Measurements from ENCODE around the gene CCDC160.

The CCDC160 gene

DNA sequence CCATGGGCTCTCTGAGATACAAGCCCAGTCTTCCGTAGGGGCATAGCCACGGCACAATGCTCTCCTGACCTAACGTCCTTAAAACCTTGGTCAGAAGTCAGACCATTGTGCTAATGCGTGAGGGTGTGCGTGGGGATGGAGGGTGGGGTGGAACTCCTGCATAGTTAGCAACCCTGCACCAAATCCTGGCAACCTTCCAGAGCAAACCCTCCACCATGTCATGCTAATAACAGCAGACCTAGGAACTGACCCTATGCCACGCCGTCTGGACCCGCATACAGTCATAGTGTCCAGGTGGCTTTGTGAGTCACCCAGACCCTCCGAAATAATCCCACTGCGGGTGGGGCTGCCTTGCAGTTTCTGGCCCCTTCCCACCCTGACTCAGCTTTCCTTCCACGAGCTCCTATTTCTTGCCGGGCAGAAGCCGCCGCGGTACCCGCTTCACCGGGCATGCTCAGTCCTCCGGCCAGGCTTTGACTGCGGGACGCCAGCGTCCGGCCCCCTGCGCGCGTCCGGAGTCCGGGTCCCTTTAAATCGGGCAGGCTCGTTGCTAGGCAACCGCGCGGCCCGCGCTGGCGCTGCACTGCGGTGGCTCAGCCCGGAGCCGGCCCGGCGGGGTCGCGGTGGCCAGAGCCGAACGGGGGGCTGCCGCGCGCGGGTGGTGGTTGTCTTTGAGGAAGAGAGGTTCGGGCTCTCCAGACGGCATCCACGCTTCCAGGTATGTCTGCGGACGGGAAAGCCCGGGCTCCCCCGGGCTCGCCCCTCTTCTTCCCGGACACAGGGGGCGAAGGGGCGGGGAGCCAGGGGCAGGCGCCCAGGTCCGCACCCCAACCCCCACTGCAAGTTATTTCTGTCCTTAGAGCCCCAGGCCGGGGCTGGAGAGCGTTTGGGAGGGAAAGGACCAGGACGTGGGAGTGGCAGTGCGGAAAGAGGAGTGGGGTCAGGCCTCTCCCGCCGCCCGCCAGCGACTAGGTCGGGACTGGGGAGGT is at the start of gene CCDC160:
Gene CCDC160, plus strand, starts transcription at position 557 of the 989 bp plus-strand sequence. CDS start 7,619 bp downstream, outside the sequence.
- TF ChIP-seq, protein P1, sequence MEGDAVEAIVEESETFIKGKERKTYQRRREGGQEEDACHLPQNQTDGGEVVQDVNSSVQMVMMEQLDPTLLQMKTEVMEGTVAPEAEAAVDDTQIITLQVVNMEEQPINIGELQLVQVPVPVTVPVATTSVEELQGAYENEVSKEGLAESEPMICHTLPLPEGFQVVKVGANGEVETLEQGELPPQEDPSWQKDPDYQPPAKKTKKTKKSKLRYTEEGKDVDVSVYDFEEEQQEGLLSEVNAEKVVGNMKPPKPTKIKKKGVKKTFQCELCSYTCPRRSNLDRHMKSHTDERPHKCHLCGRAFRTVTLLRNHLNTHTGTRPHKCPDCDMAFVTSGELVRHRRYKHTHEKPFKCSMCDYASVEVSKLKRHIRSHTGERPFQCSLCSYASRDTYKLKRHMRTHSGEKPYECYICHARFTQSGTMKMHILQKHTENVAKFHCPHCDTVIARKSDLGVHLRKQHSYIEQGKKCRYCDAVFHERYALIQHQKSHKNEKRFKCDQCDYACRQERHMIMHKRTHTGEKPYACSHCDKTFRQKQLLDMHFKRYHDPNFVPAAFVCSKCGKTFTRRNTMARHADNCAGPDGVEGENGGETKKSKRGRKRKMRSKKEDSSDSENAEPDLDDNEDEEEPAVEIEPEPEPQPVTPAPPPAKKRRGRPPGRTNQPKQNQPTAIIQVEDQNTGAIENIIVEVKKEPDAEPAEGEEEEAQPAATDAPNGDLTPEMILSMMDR (IDR thresholded peaks at IDR 0.05), result peak; percentile 9
- Histone ChIP-seq H3K27ac (no peak within 1 kb of the TSS), H3K79me2 (no peaks in the 10 kb centered on the region), H3K9ac (no peak within 1 kb of the TSS), H3K4me1 (no peaks in the 10 kb centered on the region), H3K36me3 (ENCODE audit: control insufficient read depth, insufficient read depth, low read length) (no peaks in the 10 kb centered on the region), H2AFZ (peak within 1 kb of the TSS; percentile 80), H3K9me3 (ENCODE audit: control insufficient read depth, low read length) (no peaks in the 10 kb centered on the region), H3K4me3 (ENCODE audit: low read depth, low read length) (peak within 1 kb of the TSS; percentile 66), H3K4me2 (ENCODE audit: low read length) (peak within 1 kb of the TSS; percentile 67), H3K27me3 (ENCODE audit: control insufficient read depth, insufficient read depth, low read length) (no peaks in the 10 kb centered on the region)

GRCh38 chrX:134191281-134191680 is 45.7 kb upstream of the CCDC160 start:
- H3K9ac ChIP-seq, result no peak overlapping the region
- H2AFZ ChIP-seq, result no peak overlapping the region
- H3K4me3 ChIP-seq (ENCODE audit: low read depth, low read length), result no peak overlapping the region
- no peaks in the 10 kb centered on the region for H3K9me3 ChIP-seq (ENCODE audit: control insufficient read depth, low read length)
- TF ChIP-seq, protein P1 (IDR thresholded peaks at IDR 0.05), result no peak
- H3K4me1 ChIP-seq, result no peaks in the 10 kb centered on the region
- H3K27ac ChIP-seq, result no peak overlapping the region
- no peaks in the 10 kb centered on the region for H3K79me2 ChIP-seq
- H3K27me3 ChIP-seq (ENCODE audit: control insufficient read depth, insufficient read depth, low read length), result no peaks in the 10 kb centered on the region
- no peaks in the 10 kb centered on the region for H3K36me3 ChIP-seq (ENCODE audit: control insufficient read depth, insufficient read depth, low read length)
- H3K4me2 ChIP-seq (ENCODE audit: low read length), result no peak overlapping the region

DNA sequence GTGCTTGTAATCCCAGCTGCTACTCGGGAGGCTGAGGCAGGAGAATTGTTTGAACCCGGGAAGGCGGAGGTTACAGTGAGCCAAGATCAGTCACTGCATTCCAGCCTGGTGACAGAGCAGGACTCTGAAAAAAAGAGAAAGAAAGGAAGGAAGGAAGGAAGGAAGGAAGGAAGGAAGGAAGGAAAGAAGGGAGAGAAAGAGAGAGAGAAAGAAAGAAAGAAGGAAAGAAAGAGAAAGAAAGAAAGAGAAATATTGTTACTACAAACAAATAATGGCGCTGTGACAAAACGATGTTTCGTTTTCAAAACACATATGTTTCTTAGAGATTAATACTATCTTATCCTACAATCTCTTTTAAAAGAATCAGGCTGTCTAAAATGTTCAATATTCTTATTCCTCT is 42.1 kb upstream of the CCDC160 start:
- no peak overlapping the region for H3K4me2 ChIP-seq (ENCODE audit: low read length)
- H3K4me3 ChIP-seq (ENCODE audit: low read depth, low read length), result no peak overlapping the region
- H3K36me3 ChIP-seq (ENCODE audit: control insufficient read depth, insufficient read depth, low read length), result no peaks in the 10 kb centered on the region
- H3K9ac ChIP-seq, result no peak overlapping the region
- no peaks in the 10 kb centered on the region for H3K27me3 ChIP-seq (ENCODE audit: control insufficient read depth, insufficient read depth, low read length)
- no peak overlapping the region for H3K27ac ChIP-seq
- TF ChIP-seq, protein P1 (IDR thresholded peaks at IDR 0.05), result no peak
- H2AFZ ChIP-seq, result no peak overlapping the region
- H3K4me1 ChIP-seq, result no peaks in the 10 kb centered on the region
- H3K9me3 ChIP-seq (ENCODE audit: control insufficient read depth, low read length), result no peaks in the 10 kb centered on the region
- no peaks in the 10 kb centered on the region for H3K79me2 ChIP-seq

DNA sequence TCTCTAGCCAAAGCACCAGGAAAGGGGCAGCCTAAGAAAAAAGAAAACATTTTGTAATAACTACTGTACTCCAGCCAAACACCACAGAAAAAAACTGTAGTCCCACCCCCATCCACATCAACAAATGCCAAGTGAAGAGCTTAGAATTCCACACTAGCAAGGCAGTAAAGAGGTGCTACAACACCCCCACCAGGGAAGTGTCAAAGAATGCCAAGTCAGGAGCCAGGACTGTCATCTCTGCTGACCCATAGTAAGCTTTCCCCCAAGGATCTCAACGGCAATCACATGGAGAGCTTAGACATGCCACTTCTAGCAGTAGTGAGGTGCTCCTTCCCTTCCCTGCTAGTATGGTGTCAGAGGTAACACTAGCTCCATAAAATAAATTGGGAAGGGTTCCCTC is 34.4 kb upstream of the CCDC160 start:
- H2AFZ ChIP-seq, result no peak overlapping the region
- H3K9ac ChIP-seq, result no peak overlapping the region
- no peaks in the 10 kb centered on the region for H3K4me1 ChIP-seq
- H3K9me3 ChIP-seq (ENCODE audit: control insufficient read depth, low read length), result no peaks in the 10 kb centered on the region
- no peaks in the 10 kb centered on the region for H3K79me2 ChIP-seq
- no peak overlapping the region for H3K4me3 ChIP-seq (ENCODE audit: low read depth, low read length)
- no peaks in the 10 kb centered on the region for H3K36me3 ChIP-seq (ENCODE audit: control insufficient read depth, insufficient read depth, low read length)
- H3K4me2 ChIP-seq (ENCODE audit: low read length), result no peak overlapping the region
- TF ChIP-seq, protein P1 (IDR thresholded peaks at IDR 0.05), result no peak
- no peak overlapping the region for H3K27ac ChIP-seq
- H3K27me3 ChIP-seq (ENCODE audit: control insufficient read depth, insufficient read depth, low read length), result no peaks in the 10 kb centered on the region
